GM23248 (cell line): Measurements from ENCODE around the gene ANKRD49.

Experiments used
- EZH2 ChIP-seq: fragments of 200-600 bp; sonication (generic); IDR thresholded peaks from 2 replicates; pipeline ENCODE4 v1.6.1; 2018; ENCODE audit warnings: antibody characterized with exemption, mild to moderate bottlenecking; ENCODE audit not compliant: insufficient read depth, poor library complexity, severe bottlenecking
- EZH2phosphoT487 ChIP-seq: fragments of 200-600 bp; sonication (generic); IDR thresholded peaks from 2 replicates; pipeline ENCODE4 v1.6.1; 2018; ENCODE audit warnings: antibody characterized with exemption, moderate library complexity, mild to moderate bottlenecking, low read depth; ENCODE audit not compliant: insufficient read depth

- TF ChIP-seq EZH2phosphoT487: no peak
- TF ChIP-seq EZH2: no peak
These were observed 34.2 kb upstream of the ANKRD49 start for GRCh38 chr11:94459576-94459975.
